Panc1 (cell line): ENCODE measurements around the gene SLC6A11. TPM values are rescaled to one million over a fixed set of nuclear protein-coding genes. Genes with fewer than 3 reads are reported as not detected.

Experiments used
- ATAC-seq: fragments of 200-7000 bp; cut with Tn5 transposase; 2 replicates; pipeline ENCODE4 v1.9.1; 2020; ENCODE audit warnings: mild to moderate bottlenecking, moderate library complexity
- BruUV-seq: library from RNA; stranded (reverse); fragments of 400-500 nt; replicated peaks from 2 replicates; lab custom pipeline; 2021; lab: Mats Ljungman, UMichigan
- CTCF ChIA-PET: fragments of 300-600 bp; sonication (Branson Sonifier 250); formaldehyde crosslinking; loops from one replicate; lab custom pipeline; 2022; ENCODE audit warnings: antibody characterized with exemption; lab: Charles Lee
- POLR2A ChIA-PET: fragments of 300-600 bp; sonication (Branson Sonifier 250); formaldehyde crosslinking; loops from one replicate; lab custom pipeline; 2022; ENCODE audit warnings: antibody characterized with exemption; lab: Charles Lee
- DNase-seq: peaks from one replicate; pipeline ENCODE4 v3.0.0-alpha.2; 2010; ENCODE audit warnings: low read depth, low spot score
- H3K27ac ChIP-seq: 2 replicates; pipeline ENCODE4 v1.5.1; 2011; ENCODE audit warnings: mild to moderate bottlenecking, low read length, inconsistent platforms
- H3K27me3 ChIP-seq: fragments of 200-500 bp; sonication (Bioruptor generic); 2 replicates; pipeline ENCODE4 v1.6.0; 2014; ENCODE audit warnings: low read length, inconsistent platforms; ENCODE audit not compliant: control insufficient read depth, insufficient read depth
- H3K36me3 ChIP-seq: fragments of 200-500 bp; sonication (Bioruptor generic); 2 replicates; pipeline ENCODE4 v1.5.1; 2014; ENCODE audit warnings: inconsistent platforms, mild to moderate bottlenecking, low read length, moderate library complexity; ENCODE audit not compliant: control insufficient read depth, insufficient read depth
- H3K4me1 ChIP-seq: 2 replicates; pipeline ENCODE4 v1.5.1; 2011; ENCODE audit warnings: inconsistent platforms, mild to moderate bottlenecking, low read length, moderate library complexity; ENCODE audit not compliant: control insufficient read depth, insufficient read depth
- H3K4me3 ChIP-seq, 2 experiments: 2 replicates each; pipeline ENCODE4 v1.5.1; 2011 to 2012; ENCODE audit warnings: low read depth in 2 of 2, low read length in 2 of 2, mild to moderate bottlenecking in 2 of 2, inconsistent platforms in 1 of 2, moderate library complexity in 1 of 2
- H3K9me3 ChIP-seq: fragments of 200-500 bp; sonication (Bioruptor generic); 2 replicates; pipeline ENCODE4 v1.5.1; 2014; ENCODE audit warnings: low read depth, mild to moderate bottlenecking, inconsistent platforms, low read length, moderate library complexity; ENCODE audit not compliant: control insufficient read depth, insufficient read depth
- CTCF ChIP-seq: fragments of 450-650 bp; IDR thresholded peaks from 2 replicates; pipeline ENCODE4 v1.5.1; 2017; ENCODE audit warnings: mild to moderate bottlenecking
- POLR2AphosphoS5 ChIP-seq: IDR thresholded peaks from 2 replicates; pipeline ENCODE4 v1.6.1; 2012; ENCODE audit warnings: mild to moderate bottlenecking, low read depth, low read length, moderate library complexity
- REST ChIP-seq, 2 experiments: IDR thresholded peaks; 2 replicates each; pipeline ENCODE4 v1.6.1; 2011 to 2012; ENCODE audit warnings: low read depth in 2 of 2, control low read depth in 1 of 2, low read length in 1 of 2, mild to moderate bottlenecking in 1 of 2, moderate library complexity in 1 of 2; ENCODE audit not compliant: insufficient read depth in 1 of 2
- SIN3A ChIP-seq: IDR thresholded peaks from 2 replicates; pipeline ENCODE4 v1.6.1; 2012; ENCODE audit warnings: low read depth, mild to moderate bottlenecking, low read length, moderate library complexity, borderline replicate concordance; ENCODE audit not compliant: insufficient read depth
- TCF7L2 ChIP-seq: IDR thresholded peaks from 2 replicates; pipeline ENCODE4 v1.6.1; 2011; ENCODE audit warnings: mild to moderate bottlenecking, low read depth, low read length, inconsistent platforms
- in situ Hi-C: cut with HindIII; loops from 2 replicates; pipeline ENCODE4 v1.10.0; 2016; ENCODE audit warnings: low sequenced_read_pairs, low pct_unique_long_range_greater_than_20kb
- intact Hi-C: fragments of 100-400 bp; cut with micrococcal nuclease; formaldehyde crosslinking; loops from one replicate; pipeline ENCODE4 v1.10.0; 2022; ENCODE audit not compliant: unreplicated experiment
- total RNA-seq: library from RNA; stranded (reverse); gene quantifications from one replicate; pipeline ENCODE4 v1.2.1, GENCODE V29; 2021; ENCODE audit not compliant: unreplicated experiment

The SLC6A11 gene
- total RNA-seq, 1 experiment from 2014 or later, result not detected

GRCh38 chr3:10883478-10884234, 67.6 kb downstream of the SLC6A11 start:
- DNase-seq, result no peak
- peaks cover 14% of the 10 kb centered on the region for H3K27me3 ChIP-seq
- no peak overlapping the region for H3K4me3 ChIP-seq
- no peak overlapping the region for H3K27ac ChIP-seq
- no peak for ATAC-seq
- no peaks in the 10 kb centered on the region for H3K9me3 ChIP-seq
- ChIA-PET POLR2A (no interaction called here), CTCF (interaction anchor here (0.6 to 1.2 kb wide), 3 partner anchors 59 to 448 kb away, joined by 3 to 4 read pairs (median 3); no protein-coding TSS in a partner anchor)
- in situ Hi-C loops (no loop called here), intact Hi-C loops (loop anchor here (2.0 kb wide), 2 partner anchors 111 to 125 kb away; no protein-coding TSS in a partner anchor)
- H3K4me1 ChIP-seq, result no peaks in the 10 kb centered on the region
- TF ChIP-seq POLR2AphosphoS5 (no peak), CTCF (peak; percentile 68), SIN3A (no peak)
- no TSS peak for BruUV-seq
- no peaks in the 10 kb centered on the region for H3K36me3 ChIP-seq

- CTCF ChIA-PET, result no interaction called here
- Histone ChIP-seq H3K4me1 (no peaks in the 10 kb centered on the region), H3K36me3 (no peaks in the 10 kb centered on the region), H3K27me3 (peaks cover 14% of the 10 kb centered on the region), H3K27ac (no peak overlapping the region), H3K4me3 (no peak overlapping the region), H3K9me3 (peaks cover 3% of the 10 kb centered on the region; the same call in 1 of the 2 replicates)
- POLR2A ChIA-PET, result no interaction called here
- no peak for DNase-seq
- in situ Hi-C loops, result no loop called here
- no TSS peak for BruUV-seq
- TF ChIP-seq POLR2AphosphoS5, result no peak
- intact Hi-C loops, result no loop called here
- no peak for ATAC-seq
Observed at GRCh38 chr3:10887015-10887414, 71.0 kb downstream of the SLC6A11 start.

- Histone ChIP-seq H3K27ac (no peak overlapping the region), H3K4me1 (no peaks in the 10 kb centered on the region), H3K4me3 (no peak overlapping the region), H3K36me3 (no peaks in the 10 kb centered on the region), H3K9me3 (peaks cover 3% of the 10 kb centered on the region; the same call in 1 of the 2 replicates), H3K27me3 (peaks cover 14% of the 10 kb centered on the region)
- no peak for ATAC-seq
- BruUV-seq, result no TSS peak
- CTCF ChIA-PET, result no interaction called here
- in situ Hi-C loops, result no loop called here
- TF ChIP-seq POLR2AphosphoS5, result no peak
- TF ChIP-seq REST (IDR thresholded peaks at IDR 0.05; ENCODE audit: insufficient read depth in 1 of 2, low read depth in 2 of 2, low read length in 1 of 2), result no peak
- TF ChIP-seq TCF7L2, result no peak
- no peak for TF ChIP-seq SIN3A
- no peak for TF ChIP-seq CTCF
- POLR2A ChIA-PET, result no interaction called here
- no peak for DNase-seq
- intact Hi-C loops, result no loop called here
Observed at GRCh38 chr3:10888518-10889090, 72.6 kb downstream of the SLC6A11 start.
